Vagina (tissue), 2 donors: ENCODE data around the gene ARHGAP4.

ENCODE experiments used
- POLR2A ChIP-seq, 2 donors: fragments of 450-650 bp; IDR thresholded peaks; one replicate each; pipeline ENCODE4 v1.6.1; 2017; ENCODE audit warnings: antibody characterized with exemption in 2 of 2, mild to moderate bottlenecking in 2 of 2, moderate library complexity in 2 of 2
- POLR2AphosphoS5 ChIP-seq, 2 donors: sonication (generic); formaldehyde crosslinking; IDR thresholded peaks; one replicate each; pipeline ENCODE4 v1.9.0; 2017; ENCODE audit warnings: antibody characterized with exemption in 2 of 2, mild to moderate bottlenecking in 2 of 2, low read depth in 1 of 2; ENCODE audit not compliant: insufficient read depth in 1 of 2
- TF ChIP-seq, protein P1 (sequence below), 3 experiments: fragments of 450-650 bp in 2 of 3; fragments of 200-600 bp in 1 of 3; sonication (generic) in 1 of 3; IDR thresholded peaks; one replicate each; pipeline ENCODE4 v1.5.1; 2017 to 2019; ENCODE audit warnings: antibody characterized with exemption in 3 of 3, mild to moderate bottlenecking in 2 of 3, moderate library complexity in 2 of 3

DNA sequence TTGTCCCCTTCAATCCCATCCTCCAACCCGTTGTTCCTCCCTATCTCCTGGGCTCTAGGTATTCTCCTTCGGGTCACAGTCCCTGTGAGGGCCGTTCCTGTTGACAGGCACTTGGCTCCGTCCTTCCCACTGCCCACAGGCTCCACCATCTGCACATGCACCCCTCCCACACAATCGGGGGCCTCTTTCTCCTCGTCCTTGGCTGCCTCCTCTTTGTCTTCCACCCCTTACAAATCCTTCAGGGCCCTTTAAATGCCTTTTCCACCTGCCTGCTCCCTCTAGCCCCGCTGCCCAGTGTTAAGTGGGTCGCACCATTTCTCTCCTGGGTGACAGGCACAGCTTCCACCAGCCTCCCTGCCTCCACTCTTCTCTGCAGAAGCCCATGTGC lies 24.3 kb downstream of the ARHGAP4 start:
- TF ChIP-seq POLR2A (IDR thresholded peaks at IDR 0.05) (no peak), POLR2AphosphoS5 (IDR thresholded peaks at IDR 0.05; ENCODE audit: insufficient read depth in 1 of 2, low read depth in 1 of 2) (no peak)
- TF ChIP-seq, protein P1, sequence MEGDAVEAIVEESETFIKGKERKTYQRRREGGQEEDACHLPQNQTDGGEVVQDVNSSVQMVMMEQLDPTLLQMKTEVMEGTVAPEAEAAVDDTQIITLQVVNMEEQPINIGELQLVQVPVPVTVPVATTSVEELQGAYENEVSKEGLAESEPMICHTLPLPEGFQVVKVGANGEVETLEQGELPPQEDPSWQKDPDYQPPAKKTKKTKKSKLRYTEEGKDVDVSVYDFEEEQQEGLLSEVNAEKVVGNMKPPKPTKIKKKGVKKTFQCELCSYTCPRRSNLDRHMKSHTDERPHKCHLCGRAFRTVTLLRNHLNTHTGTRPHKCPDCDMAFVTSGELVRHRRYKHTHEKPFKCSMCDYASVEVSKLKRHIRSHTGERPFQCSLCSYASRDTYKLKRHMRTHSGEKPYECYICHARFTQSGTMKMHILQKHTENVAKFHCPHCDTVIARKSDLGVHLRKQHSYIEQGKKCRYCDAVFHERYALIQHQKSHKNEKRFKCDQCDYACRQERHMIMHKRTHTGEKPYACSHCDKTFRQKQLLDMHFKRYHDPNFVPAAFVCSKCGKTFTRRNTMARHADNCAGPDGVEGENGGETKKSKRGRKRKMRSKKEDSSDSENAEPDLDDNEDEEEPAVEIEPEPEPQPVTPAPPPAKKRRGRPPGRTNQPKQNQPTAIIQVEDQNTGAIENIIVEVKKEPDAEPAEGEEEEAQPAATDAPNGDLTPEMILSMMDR (IDR thresholded peaks at IDR 0.05), result no peak
